ENCODE measurements around the gene ATP13A1. TPM values are rescaled to one million over a fixed set of nuclear protein-coding genes. Genes with fewer than 3 reads are reported as not detected.

ATP13A1 gene
- polyA plus RNA-seq, 1 of the 3 experiments (the other 2 are of a cell fraction) = 67.9 TPM

GRCh38 chr19:19630062-19630414 is 33.4 kb downstream of the ATP13A1 start:
- POLR2A ChIA-PET = no interaction called here
- H3K27me3 ChIP-seq (ENCODE audit: insufficient read depth) = no peaks in the 10 kb centered on the region
- CTCF ChIA-PET = interaction anchor here (1.5 to 6.1 kb wide), 3 partner anchors 11 to 98 kb away, joined by 5 to 28 read pairs (median 17); partner anchors contain the start of gene GMIP
- H3K4me3 ChIP-seq (ENCODE audit: low read depth in 2 of 2, low read length in 1 of 2) = no peak overlapping the region
- WGBS (ENCODE audit: low lambda C conversion rate) = no CpG with 5 or more reads among the region's 11 CpGs
- H3K9me3 ChIP-seq = no peaks in the 10 kb centered on the region
- no peak overlapping the region for H3K4me2 ChIP-seq
- H3K4me1 ChIP-seq (ENCODE audit: control insufficient read depth in 1 of 2, insufficient read depth in 2 of 2, low read depth in 1 of 2, low read length in 1 of 2) = peaks cover 0 to 13% of the 10 kb centered on the region in 2 experiments; a peak in 1 of 4 replicates
- no peak for TF ChIP-seq GATA2 (CRISPR knock-in tag; IDR thresholded peaks at IDR 0.05)
- no peak for TF ChIP-seq IRF3 (IDR thresholded peaks at IDR 0.05; ENCODE audit: low read depth, low read length)
- TF ChIP-seq RFX5 (IDR thresholded peaks at IDR 0.05; ENCODE audit: low read length) = no peak
- no peak for TF ChIP-seq USF1 (IDR thresholded peaks at IDR 0.05; ENCODE audit: borderline replicate concordance, low read depth)
- no peak for TF ChIP-seq ELF1 (IDR thresholded peaks at IDR 0.05)
- no peak for TF ChIP-seq RAD21 (IDR thresholded peaks at IDR 0.05; ENCODE audit: low read length)
- no peak for TF ChIP-seq FOSL2 (IDR thresholded peaks at IDR 0.05; ENCODE audit: borderline replicate concordance, low read depth)
- no peaks in the 10 kb centered on the region for H3K79me2 ChIP-seq (ENCODE audit: insufficient read depth)
- H4K20me1 ChIP-seq (ENCODE audit: insufficient read depth) = no peaks in the 10 kb centered on the region
- no peak overlapping the region for H3K27ac ChIP-seq (ENCODE audit: low read depth in 2 of 2, low read length in 1 of 2)
- H2AFZ ChIP-seq (ENCODE audit: low read depth) = no peak overlapping the region
- H3K9ac ChIP-seq = no peak overlapping the region
- H3F3A ChIP-seq (replicated peaks; ENCODE audit: insufficient read depth) = no peaks in the 10 kb centered on the region
- H3K9me2 ChIP-seq = no peaks in the 10 kb centered on the region
- H3K36me3 ChIP-seq (replicated peaks in 1 of 2; ENCODE audit: control insufficient read depth in 1 of 2, insufficient read depth in 2 of 2, low read length in 1 of 2) = peaks cover 7 to 9% of the 10 kb centered on the region in 2 experiments
- DNase-seq = no peak

GRCh38 chr19:19628501-19629134 is 34.9 kb downstream of the ATP13A1 start:
- peaks cover 0 to 13% of the 10 kb centered on the region in 2 experiments; a peak in 1 of 4 replicates for H3K4me1 ChIP-seq (ENCODE audit: control insufficient read depth in 1 of 2, insufficient read depth in 2 of 2, low read depth in 1 of 2, low read length in 1 of 2)
- peak overlapping the region; percentile 47; the same call in 1 of the 2 replicates for H3K4me2 ChIP-seq
- H3K9ac ChIP-seq = no peak overlapping the region
- no peak overlapping the region for H2AFZ ChIP-seq (ENCODE audit: low read depth)
- H3K27me3 ChIP-seq (ENCODE audit: insufficient read depth) = no peaks in the 10 kb centered on the region
- H3K9me2 ChIP-seq = no peaks in the 10 kb centered on the region
- peak overlapping the region in 1 of 2 experiments; percentile 65; a peak in 1 of 4 replicates for H3K27ac ChIP-seq (ENCODE audit: low read depth in 2 of 2, low read length in 1 of 2)
- POLR2A ChIA-PET = interaction anchor here (0.7 to 1.3 kb wide), 2 partner anchors 76 to 237 kb away, joined by 3 to 4 read pairs; partner anchors contain the start of gene ZNF253
- no peaks in the 10 kb centered on the region for H3K79me2 ChIP-seq (ENCODE audit: insufficient read depth)
- H4K20me1 ChIP-seq (ENCODE audit: insufficient read depth) = no peaks in the 10 kb centered on the region
- CTCF ChIA-PET = interaction anchor here (0.7 to 6.1 kb wide), 8 partner anchors 8 to 97 kb away, joined by 3 to 28 read pairs (median 4); partner anchors contain the start of gene GMIP
- no peaks in the 10 kb centered on the region for H3K9me3 ChIP-seq
- H3K4me3 ChIP-seq (ENCODE audit: low read depth in 2 of 2, low read length in 1 of 2) = peak overlapping the region in 1 of 2 experiments; percentile 56; a peak in 2 of 4 replicates
- peaks cover 0 to 6% of the 10 kb centered on the region in 2 experiments for H3K36me3 ChIP-seq (replicated peaks in 1 of 2; ENCODE audit: control insufficient read depth in 1 of 2, insufficient read depth in 2 of 2, low read length in 1 of 2)
- no peaks in the 10 kb centered on the region for H3F3A ChIP-seq (replicated peaks; ENCODE audit: insufficient read depth)
- DNase-seq = peak; percentile 95
- TF ChIP-seq TCF12 (IDR thresholded peaks at IDR 0.05) = no peak
- no peak for TF ChIP-seq TAF1 (IDR thresholded peaks at IDR 0.05; ENCODE audit: borderline replicate concordance, low read depth, low read length)
- no peak for TF ChIP-seq TEAD4 (IDR thresholded peaks at IDR 0.05; ENCODE audit: borderline replicate concordance, insufficient read depth)
- TF ChIP-seq NRF1 (IDR thresholded peaks at IDR 0.05; ENCODE audit: low read depth, low read length) = no peak
- no peak for TF ChIP-seq GATA2 (CRISPR knock-in tag; IDR thresholded peaks at IDR 0.05)
- no peak for TF ChIP-seq USF2 (IDR thresholded peaks at IDR 0.05; ENCODE audit: borderline replicate concordance, low read depth, low read length)
- TF ChIP-seq MXI1 (IDR thresholded peaks at IDR 0.05; ENCODE audit: low read depth, low read length) = no peak
- TF ChIP-seq USF1 (IDR thresholded peaks at IDR 0.05; ENCODE audit: borderline replicate concordance, low read depth) = no peak
- TF ChIP-seq SIN3A (IDR thresholded peaks at IDR 0.05; ENCODE audit: borderline replicate concordance, low read depth, low read length) = no peak
- TF ChIP-seq YY1 (IDR thresholded peaks at IDR 0.05; ENCODE audit: low read depth) = no peak
- TF ChIP-seq JUND (IDR thresholded peaks at IDR 0.05) = no peak
- 49% methylated on average over 39 of the region's 51 CpGs for WGBS (ENCODE audit: low lambda C conversion rate)
